Keratinocyte (primary cell): ENCODE data around the gene ZNF283. TPM values are rescaled to one million over a fixed set of nuclear protein-coding genes. Genes with fewer than 3 reads are reported as not detected.

Experiments used
- DNase-seq: peaks from one replicate; pipeline ENCODE4 v3.0.0-alpha.2; 2011; ENCODE audit warnings: low read depth, missing footprints, low spot score
- FAIRE-seq: peaks from 2 replicates; lab custom pipeline; 2011; peaks lifted over from hg19 to GRCh38; lab: Jason Lieb, UNC
- H2AFZ ChIP-seq: 2 replicates; pipeline ENCODE4 v1.6.0; 2012; ENCODE audit warnings: low read length, control low read depth, inconsistent platforms; ENCODE audit not compliant: control insufficient read depth
- H3K27ac ChIP-seq: 2 replicates; pipeline ENCODE4 v1.5.1; 2011; ENCODE audit warnings: low read length; ENCODE audit not compliant: control insufficient read depth, insufficient read depth
- H3K27me3 ChIP-seq: 3 replicates; pipeline ENCODE4 v1.6.0; 2011; ENCODE audit warnings: low read length; ENCODE audit not compliant: control insufficient read depth, insufficient read depth; ENCODE audit errors: extremely low read depth
- H3K36me3 ChIP-seq, 2 experiments: 2 replicates in 1 of 2; 3 replicates in 1 of 2; pipeline ENCODE4 v1.5.1; 2011; ENCODE audit warnings: low read length in 2 of 2, mild to moderate bottlenecking in 1 of 2; ENCODE audit not compliant: control insufficient read depth in 2 of 2, insufficient read depth in 2 of 2; ENCODE audit errors: extremely low read depth in 1 of 2
- H3K4me1 ChIP-seq: 3 replicates; pipeline ENCODE4 v1.5.1; 2011; ENCODE audit warnings: low read length; ENCODE audit not compliant: control insufficient read depth, insufficient read depth; ENCODE audit errors: extremely low read depth
- H3K4me2 ChIP-seq: 3 replicates; pipeline ENCODE4 v1.6.0; 2011; ENCODE audit warnings: low read depth, low read length; ENCODE audit not compliant: control insufficient read depth, insufficient read depth; ENCODE audit errors: extremely low read depth
- H3K4me3 ChIP-seq, 3 experiments: fragments of 200-600 bp in 1 of 3; sonication (generic) in 1 of 3; 2 replicates in 2 of 3; 3 replicates in 1 of 3; pipeline ENCODE4 v1.5.1; 2011 to 2016; ENCODE audit warnings: low read length in 3 of 3, mild to moderate bottlenecking in 3 of 3, control low read depth in 2 of 3, inconsistent platforms in 1 of 3, low read depth in 1 of 3, mixed read lengths in 1 of 3, mixed run types in 1 of 3, moderate library complexity in 1 of 3; ENCODE audit not compliant: control insufficient read depth in 2 of 3, insufficient read depth in 2 of 3; ENCODE audit errors: extremely low read depth in 1 of 3
- H3K79me2 ChIP-seq: 2 replicates; pipeline ENCODE4 v1.6.0; 2012; ENCODE audit warnings: low read length; ENCODE audit not compliant: control insufficient read depth, insufficient read depth
- H3K9ac ChIP-seq: 3 replicates; pipeline ENCODE4 v1.6.0; 2011; ENCODE audit warnings: low read length; ENCODE audit not compliant: control insufficient read depth, insufficient read depth; ENCODE audit errors: extremely low read depth
- H3K9me1 ChIP-seq: 3 replicates; pipeline ENCODE4 v1.6.0; 2011; ENCODE audit warnings: low read length; ENCODE audit not compliant: control insufficient read depth, insufficient read depth; ENCODE audit errors: extremely low read depth
- H3K9me3 ChIP-seq: 2 replicates; pipeline ENCODE4 v1.5.1; 2012; ENCODE audit warnings: low read depth, low read length; ENCODE audit not compliant: control insufficient read depth
- H4K20me1 ChIP-seq: 3 replicates; pipeline ENCODE4 v1.6.0; 2011; ENCODE audit warnings: low read length; ENCODE audit not compliant: control insufficient read depth, insufficient read depth; ENCODE audit errors: extremely low read depth
- CTCF ChIP-seq, 3 experiments: IDR thresholded peaks in 1 of 3; conservative IDR thresholded peaks in 1 of 3; optimal IDR thresholded peaks in 1 of 3; 2 replicates in 2 of 3; 3 replicates in 1 of 3; pipeline versions ENCODE3 to v1.5.1; 2011; ENCODE audit warnings: low read length in 3 of 3, mild to moderate bottlenecking in 3 of 3, moderate library complexity in 2 of 3, control low read depth in 1 of 3, inconsistent platforms in 1 of 3; ENCODE audit not compliant: insufficient read depth in 2 of 3; ENCODE audit errors: extremely low read depth in 1 of 3
- EZH2 ChIP-seq: IDR thresholded peaks from one replicate; pipeline ENCODE4 v1.6.1; 2012; ENCODE audit warnings: inconsistent platforms, mild to moderate bottlenecking, low read length, moderate library complexity
- dilution Hi-C: fragments of 300-500 bp; cut with MboI; formaldehyde crosslinking; loops from one replicate; pipeline ENCODE4 v1.7.0; 2020; ENCODE audit warnings: low sequenced_read_pairs; ENCODE audit not compliant: extremely low pct_ligation_motif_present
- polyA plus RNA-seq, 5 experiments: library from polyadenylated mRNA; depleted of rRNA in 3 of 5; stranded (reverse) in 3 of 5; stranded (forward) in 1 of 5; unstranded in 1 of 5; fragments of >200 nt; gene quantifications; 1 replicate in 1 of 5; 2 replicates in 3 of 5; 3 replicates in 1 of 5; pipeline versions ENCODE4 v1.2.1 to v1.2.3, GENCODE V29; 2011 to 2012; ENCODE audit warnings: missing spikeins in 2 of 5, low read depth in 1 of 5, low replicate concordance in 1 of 5

The ZNF283 gene
- polyA plus RNA-seq, 1 donor (not counting 4 experiments of a cell fraction or from before 2014, with no cell fraction given) = 7.7 TPM

GRCh38 chr19:43780706-43781525 is 46.2 kb upstream of the ZNF283 start, which contains the start of gene KCNN4:
KCNN4 (minus strand) TSS chr19:43780973; CDS start chr19:43780861, 112 bp downstream.
- dilution Hi-C loops = no loop called here
- Histone ChIP-seq H2AFZ (peak within 1 kb of the TSS; percentile 61), H3K9me1 (no peaks in the 10 kb centered on the region), H3K9me3 (no peaks in the 10 kb centered on the region), H3K27ac (peak within 1 kb of the TSS; percentile 68), H3K4me1 (peaks cover 68% of the 10 kb centered on the region), H3K9ac (peak within 1 kb of the TSS; percentile 65), H4K20me1 (no peaks in the 10 kb centered on the region), H3K79me2 (peaks cover 3% of the 10 kb centered on the region), H3K27me3 (no peaks in the 10 kb centered on the region), H3K4me3 (peak within 1 kb of the TSS; percentile 31 to 71 (median 37)), H3K36me3 (no peaks in the 10 kb centered on the region), H3K4me2 (peak within 1 kb of the TSS; percentile 65)
- TF ChIP-seq EZH2 (no peak), CTCF (optimal IDR thresholded peaks at IDR 0.05 in 1 of 3, IDR thresholded peaks at IDR 0.05 in 1 of 3, conservative IDR thresholded peaks at IDR 0.05 in 1 of 3; ENCODE audit: extremely low read depth in 1 of 3, insufficient read depth in 2 of 3, low read length in 3 of 3) (no peak)
- DNase-seq = peak; percentile 98
- peak; percentile 56 for FAIRE-seq

- Histone ChIP-seq H3K9me1 (no peaks in the 10 kb centered on the region), H2AFZ (no peak overlapping the region), H3K27me3 (no peaks in the 10 kb centered on the region), H3K9me3 (no peaks in the 10 kb centered on the region), H3K4me2 (peak overlapping the region; percentile 65), H3K4me1 (peaks cover 63% of the 10 kb centered on the region), H4K20me1 (no peaks in the 10 kb centered on the region), H3K9ac (peak overlapping the region; percentile 65), H3K4me3 (peak overlapping the region in 1 of 3 experiments; percentile 71), H3K27ac (peak overlapping the region; percentile 68), H3K36me3 (no peaks in the 10 kb centered on the region), H3K79me2 (peaks cover 3% of the 10 kb centered on the region)
- dilution Hi-C loops = no loop called here
- FAIRE-seq = no peak
- no peak for DNase-seq
- TF ChIP-seq EZH2 (no peak), CTCF (optimal IDR thresholded peaks at IDR 0.05 in 1 of 3, IDR thresholded peaks at IDR 0.05 in 1 of 3, conservative IDR thresholded peaks at IDR 0.05 in 1 of 3; ENCODE audit: extremely low read depth in 1 of 3, insufficient read depth in 2 of 3, low read length in 3 of 3) (no peak)
Measured at GRCh38 chr19:43781630-43782310, 45.4 kb upstream of the ZNF283 start.
